ENCODE results near the gene CFAP206.
A peak's percentile ranks its signal among the peaks of the same experiment; 100 is the strongest.

Gene CFAP206, protein sequence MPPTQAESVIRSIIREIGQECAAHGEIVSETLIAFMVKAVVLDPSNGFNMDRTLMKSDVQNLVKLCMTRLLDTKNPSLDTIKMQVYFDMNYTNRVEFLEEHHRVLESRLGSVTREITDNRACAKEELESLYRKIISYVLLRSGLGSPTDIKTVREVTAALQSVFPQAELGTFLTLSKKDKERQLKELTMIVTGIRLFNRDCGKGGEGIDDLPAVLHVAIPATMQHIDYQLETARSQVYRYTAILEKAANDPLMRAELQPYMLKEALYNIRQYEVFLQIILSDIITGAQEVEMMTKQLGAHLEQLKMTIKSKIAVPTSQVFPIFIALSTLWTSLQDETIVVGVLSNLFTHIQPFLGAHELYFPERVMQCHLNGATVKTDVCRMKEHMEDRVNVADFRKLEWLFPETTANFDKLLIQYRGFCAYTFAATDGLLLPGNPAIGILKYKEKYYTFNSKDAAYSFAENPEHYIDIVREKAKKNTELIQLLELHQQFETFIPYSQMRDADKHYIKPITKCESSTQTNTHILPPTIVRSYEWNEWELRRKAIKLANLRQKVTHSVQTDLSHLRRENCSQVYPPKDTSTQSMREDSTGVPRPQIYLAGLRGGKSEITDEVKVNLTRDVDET

DNA sequence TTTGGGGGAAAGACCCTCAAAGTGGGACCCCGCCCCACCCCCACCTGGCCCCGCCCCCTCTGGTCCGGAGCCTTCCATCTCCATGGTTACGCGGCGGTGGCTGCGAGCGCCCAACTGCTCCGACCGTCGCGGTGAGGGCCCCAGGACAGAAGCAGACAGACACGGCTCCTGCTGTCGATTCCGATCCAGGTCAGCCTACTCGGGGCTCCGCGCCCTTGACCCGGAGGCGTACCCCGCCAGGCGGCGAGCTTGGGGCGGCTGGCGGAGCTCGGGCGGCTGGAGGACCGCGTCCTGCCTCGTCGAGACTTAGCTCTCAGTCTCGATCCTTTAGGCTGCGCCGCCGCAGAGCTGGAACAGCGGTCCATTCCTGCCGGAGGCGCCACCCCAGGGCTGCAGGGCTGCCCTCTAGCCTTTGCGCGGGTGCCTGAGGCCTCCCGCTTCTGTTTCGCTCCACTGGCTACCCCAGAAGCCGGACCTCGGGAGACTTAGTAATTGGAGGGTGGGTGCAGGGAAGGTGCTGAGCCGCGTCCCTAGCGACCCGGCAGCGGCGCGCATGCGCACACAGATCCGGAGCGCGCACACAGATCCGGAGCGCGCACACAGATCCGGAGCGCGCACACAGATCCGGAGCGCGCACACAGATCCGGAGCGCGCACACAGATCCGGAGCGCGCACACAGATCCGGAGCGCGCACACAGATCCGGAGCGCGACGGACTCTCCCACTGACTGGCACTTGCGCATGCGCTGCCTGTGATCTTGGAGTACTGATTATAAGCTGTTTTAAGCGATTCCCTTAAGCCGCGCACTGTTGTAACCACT lies at the start of gene CFAP206:
TSS of gene CFAP206 (plus strand) at position 72 of the 820 bp plus-strand sequence. CDS start 1,868 bp downstream, outside the sequence.
- peak; percentile 47 to 56 (median 47) for DNase-seq (ENCODE audit: low read depth in 2 of 3, low spot score in 2 of 3)

DNA sequence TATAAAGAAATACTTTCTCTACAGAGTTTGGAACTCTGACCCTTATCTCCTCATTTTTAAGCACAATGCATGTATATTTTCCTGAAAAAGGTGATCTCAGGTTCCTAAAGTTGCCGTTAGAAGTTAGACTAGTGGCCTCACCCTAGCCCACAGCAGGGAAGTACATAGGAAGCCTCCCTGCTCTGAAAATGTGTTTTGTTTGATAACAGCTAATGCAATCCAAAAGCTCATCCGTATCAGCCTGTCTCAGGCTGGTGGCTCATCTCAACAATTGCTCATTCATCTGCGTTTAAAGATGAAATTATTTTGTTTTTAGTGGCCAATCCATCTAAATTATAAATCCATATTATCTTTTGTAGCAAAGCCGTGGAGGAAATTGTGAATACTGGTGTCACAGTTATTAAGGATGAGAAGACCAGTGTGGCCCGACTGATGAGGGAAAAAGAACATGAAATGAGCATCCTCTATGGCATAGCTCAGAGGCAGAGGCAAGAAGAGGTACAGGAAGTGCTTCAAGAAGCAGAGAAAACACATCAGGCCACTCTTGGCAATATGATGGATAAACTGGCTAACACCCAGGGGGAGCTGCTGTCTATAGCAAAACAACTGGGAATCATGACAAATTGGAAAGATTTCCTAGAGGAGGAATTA lies 43.0 kb upstream of the CFAP206 start:
- no peak for DNase-seq (ENCODE audit: low read depth in 2 of 3, low spot score in 2 of 3)

DNA sequence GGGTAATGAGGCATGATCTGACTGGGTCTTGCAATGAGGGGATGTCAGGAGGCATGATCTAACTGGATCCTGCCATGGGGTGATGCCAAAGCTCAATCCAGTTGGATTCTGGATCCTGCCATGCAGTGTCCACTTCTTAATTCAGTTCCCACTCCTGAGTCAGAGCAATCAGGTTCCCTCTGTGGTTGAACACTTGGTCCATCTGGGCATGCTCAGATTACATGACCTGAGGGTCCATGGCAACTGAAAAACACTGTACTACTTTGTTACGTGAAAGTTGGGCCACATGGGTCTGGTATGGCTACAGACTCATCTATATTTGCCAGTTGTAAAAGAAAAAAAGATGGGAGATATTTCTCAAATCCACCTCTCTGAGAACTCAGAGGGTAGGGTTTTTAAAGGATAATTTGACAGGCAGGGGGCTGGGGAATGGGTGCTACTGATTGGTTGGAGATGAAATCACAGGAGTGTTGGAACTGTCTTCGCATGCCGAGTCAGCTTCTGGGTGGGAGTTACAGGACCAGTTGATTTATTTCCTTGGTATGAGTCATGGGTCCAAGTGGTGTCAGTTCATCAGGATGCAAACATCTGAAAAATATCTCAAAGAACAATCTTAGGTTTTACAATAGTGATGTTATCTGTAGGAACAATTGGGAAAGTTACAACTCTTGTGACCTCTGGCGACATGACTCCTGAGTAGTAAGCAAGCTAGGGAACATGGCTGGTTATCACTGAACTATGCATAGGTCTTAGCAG lies 41.5 kb upstream of the CFAP206 start:
- DNase-seq (ENCODE audit: low read depth in 2 of 3, low spot score in 2 of 3): no peak

DNA sequence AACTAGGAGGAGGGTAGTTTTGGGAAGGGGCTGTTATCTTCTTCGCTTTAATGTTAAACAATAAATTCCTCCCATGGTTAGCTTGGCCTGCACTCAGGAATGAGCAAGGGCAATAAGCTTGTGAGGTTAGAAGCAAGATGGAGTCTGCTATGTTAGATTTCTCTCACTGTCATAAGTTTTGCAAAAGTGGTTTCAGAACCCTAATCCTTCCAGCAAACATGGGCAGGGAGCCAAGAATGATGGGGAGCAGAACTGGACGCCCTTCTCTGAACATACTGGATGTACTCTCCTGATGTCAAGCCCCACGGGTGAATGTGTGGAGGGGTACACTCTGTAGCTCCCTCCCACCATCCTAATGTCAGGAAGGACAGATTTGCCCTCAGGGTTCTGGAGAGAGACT lies 40.9 kb upstream of the CFAP206 start:
- no peak for DNase-seq (ENCODE audit: low read depth in 2 of 3, low spot score in 2 of 3)

DNA sequence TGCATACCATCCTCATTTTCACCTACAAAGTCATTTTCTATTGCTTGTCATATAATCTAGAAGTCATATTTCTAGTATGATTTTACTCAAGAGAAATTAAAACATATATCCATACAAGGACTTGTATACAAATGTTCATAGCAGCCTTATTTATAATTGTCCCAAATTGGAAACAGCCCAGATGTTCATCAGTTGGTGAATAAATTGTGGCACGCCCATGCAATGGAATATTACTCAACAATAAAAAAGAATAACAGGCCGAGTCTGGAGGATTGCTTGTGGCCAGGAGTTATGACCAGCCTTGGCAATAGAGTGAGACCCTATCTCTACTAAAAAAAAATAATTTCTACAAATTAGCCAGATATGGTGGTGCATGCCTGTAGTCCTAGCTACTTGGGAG lies 34.4 kb upstream of the CFAP206 start:
- DNase-seq (ENCODE audit: low read depth in 2 of 3, low spot score in 2 of 3): no peak

DNA sequence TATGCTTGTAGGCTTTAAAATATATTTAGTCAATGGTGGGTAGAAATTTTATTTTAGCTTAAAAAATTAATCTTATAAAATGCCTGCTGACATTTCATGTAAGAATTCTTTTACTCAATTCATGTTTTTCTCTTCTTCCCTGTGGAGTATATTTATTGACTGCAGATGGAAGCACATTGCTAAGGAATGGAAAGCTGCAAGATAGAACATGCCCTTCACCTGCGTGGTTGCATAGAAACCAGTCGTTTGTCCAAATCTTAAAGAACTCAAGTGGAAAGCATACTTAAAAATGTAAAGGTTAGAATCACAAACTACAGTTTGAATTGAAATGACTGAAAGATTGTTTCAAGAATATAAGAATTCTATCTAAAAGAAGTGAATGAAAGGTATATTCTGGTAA lies 32.5 kb upstream of the CFAP206 start:
- no peak for DNase-seq (ENCODE audit: low read depth in 2 of 3, low spot score in 2 of 3)

DNA sequence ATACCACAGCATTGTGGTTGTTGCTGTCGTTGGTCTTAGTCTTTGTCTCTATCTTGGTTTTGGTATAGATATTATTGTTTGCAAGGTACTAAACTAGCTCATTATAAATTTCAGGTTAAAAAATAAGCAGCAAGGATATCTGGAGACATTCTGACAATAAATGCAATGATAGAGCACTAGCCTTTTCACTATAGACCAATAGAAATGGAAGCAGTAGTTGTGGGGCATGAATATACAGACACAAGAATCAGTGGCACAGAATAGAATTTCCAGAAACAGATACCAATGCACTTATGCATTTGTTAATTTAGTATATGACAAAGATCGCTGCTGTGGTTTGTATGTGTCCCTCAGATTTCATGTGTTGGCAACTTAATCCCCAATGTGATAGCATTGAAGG lies 31.1 kb upstream of the CFAP206 start:
- DNase-seq (ENCODE audit: low read depth in 2 of 3, low spot score in 2 of 3): no peak

DNA sequence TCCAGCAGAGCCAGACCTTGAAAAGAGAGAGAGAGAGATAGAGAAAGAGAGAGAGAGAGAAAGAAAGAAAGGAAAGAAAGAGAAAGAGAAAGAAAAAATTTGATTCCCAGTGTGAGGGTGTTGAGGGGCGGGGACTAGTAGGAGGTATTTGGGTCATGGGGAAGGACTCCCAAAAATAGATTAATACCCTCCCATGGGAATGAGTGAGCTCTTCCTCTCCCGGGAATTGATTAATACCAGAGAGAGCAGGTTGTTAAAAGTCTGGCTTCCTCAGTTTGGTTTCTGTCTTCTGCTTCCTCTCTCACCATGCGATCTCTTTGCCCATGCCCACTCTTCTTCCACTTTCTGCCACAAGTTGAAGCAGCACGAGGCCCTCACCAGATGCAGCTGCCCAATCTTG lies 28.8 kb upstream of the CFAP206 start:
- no peak for DNase-seq (ENCODE audit: low read depth in 2 of 3, low spot score in 2 of 3)

DNA sequence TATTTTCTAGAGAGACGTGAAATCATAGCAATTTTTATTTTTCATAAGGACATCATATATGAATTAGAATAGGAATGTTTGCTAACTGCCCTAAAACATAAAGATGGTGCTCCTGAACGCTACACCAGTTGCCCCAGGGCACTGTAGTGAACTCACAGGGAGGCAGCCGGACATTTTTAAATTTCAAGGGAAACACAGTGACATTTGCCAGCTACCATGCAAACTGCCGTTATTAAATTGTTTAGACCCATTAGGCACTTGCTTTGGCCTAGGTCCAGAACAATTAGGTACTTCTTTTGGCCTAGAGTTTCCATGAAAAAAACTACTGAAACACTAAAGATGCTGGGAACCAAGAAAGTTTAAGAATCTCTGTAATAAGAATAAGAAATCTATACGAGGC lies 24.9 kb upstream of the CFAP206 start:
- no peak for DNase-seq (ENCODE audit: low read depth in 2 of 3, low spot score in 2 of 3)

DNA sequence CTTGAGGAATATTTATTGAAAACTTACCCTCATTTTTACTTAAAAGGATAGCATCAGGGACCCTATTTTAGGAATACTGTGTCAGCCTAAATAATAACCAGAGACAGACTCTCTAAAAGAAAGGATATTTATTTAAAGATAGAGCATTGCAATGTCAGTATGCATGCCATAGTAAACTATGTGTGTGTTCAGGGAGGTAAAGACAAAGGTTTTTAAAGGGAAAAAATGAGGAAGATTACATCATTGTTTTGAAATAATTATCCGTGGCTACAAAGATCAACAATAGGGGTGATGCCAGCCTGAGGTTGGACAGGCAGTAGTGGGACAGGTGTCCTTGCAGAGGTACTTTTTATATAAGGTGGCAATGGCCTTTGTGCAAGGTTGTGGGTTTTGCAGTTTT lies 23.7 kb upstream of the CFAP206 start:
- DNase-seq (ENCODE audit: low read depth in 2 of 3, low spot score in 2 of 3): no peak

DNA sequence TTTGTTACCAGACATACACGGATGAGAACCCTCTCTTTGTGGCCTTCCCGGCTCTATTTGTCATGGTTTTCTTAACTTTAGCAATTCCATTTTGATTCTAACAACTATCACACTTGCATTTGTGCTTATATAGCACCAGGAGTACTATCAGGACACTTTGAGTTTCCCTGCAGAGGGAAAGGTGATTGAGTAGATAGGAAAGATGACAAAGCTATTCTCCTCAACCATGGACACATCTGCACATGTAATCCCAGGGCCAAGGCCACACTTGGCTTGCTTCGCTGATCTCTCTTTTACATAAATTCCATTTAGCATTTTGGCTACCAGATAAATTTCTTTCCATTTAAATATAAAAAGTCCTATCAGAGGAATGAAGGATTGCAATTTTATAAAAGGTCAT lies 23.3 kb upstream of the CFAP206 start:
- DNase-seq (ENCODE audit: low read depth in 2 of 3, low spot score in 2 of 3): no peak

DNA sequence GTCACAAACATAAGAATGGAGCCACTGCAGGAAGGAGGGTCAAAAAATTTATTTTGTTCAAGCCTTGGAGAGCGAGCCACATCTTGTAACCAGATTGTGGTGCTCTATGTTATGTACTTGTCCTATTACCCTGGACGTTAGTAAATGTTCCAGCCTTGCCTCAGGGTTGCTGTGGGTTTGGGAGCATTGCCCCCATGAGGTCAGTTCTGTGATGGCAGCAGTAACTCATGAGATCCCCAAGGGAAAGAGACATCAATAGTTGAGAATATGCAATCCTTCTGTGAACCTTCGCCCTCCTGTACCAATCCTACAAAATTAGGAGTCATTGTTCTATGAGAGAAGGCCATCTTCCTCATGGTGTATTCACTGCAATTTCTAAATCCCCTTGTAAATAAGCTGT lies 16.4 kb upstream of the CFAP206 start:
- DNase-seq (ENCODE audit: low read depth in 2 of 3, low spot score in 2 of 3): no peak

DNA sequence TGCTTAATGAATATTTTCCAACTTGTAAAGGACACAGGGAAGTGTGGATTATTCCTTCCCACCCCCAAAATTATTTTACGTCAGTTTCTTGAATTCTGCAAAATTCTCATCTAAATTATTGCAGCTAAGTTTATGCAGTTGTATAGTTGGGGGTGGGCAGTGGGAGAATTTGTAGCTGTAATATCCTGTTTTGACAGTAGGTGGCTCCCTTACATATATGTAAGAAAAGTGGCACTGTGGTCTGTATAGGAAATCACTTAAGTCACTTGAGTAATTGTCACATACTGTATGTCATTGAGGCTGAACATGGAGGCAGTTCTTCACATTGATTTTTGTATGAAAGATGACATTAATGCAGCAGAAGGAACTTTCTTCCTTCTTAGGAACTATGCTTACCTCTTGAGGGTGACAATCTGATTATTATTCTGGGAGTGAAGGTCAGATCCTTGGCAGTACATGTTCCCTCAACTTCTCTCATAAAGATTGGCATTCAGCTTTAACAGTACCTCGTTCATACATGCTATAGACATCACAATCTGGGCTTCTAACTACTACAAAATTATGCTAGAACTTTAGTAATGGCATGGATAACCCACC lies 14.6 kb upstream of the CFAP206 start:
- no peak for DNase-seq (ENCODE audit: low read depth in 2 of 3, low spot score in 2 of 3)

DNA sequence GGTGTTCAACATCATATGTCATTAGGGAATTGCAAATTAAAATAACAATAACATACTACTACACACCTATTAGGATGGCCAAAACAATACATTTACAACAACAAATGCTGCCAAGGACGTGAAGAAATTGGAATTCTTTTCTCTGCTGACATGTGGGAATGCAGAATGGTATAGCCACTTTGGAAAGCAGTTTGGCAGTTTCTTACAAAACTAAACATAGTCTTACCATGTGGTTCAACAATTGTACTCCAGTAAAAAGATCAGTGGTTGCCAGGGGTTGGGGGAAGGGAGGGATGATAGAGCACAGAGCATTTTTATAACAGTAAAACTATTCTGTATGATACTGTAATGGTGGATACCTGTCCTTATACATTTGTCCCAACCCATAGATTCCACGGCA lies 12.3 kb upstream of the CFAP206 start:
- DNase-seq (ENCODE audit: low read depth in 2 of 3, low spot score in 2 of 3): no peak

DNA sequence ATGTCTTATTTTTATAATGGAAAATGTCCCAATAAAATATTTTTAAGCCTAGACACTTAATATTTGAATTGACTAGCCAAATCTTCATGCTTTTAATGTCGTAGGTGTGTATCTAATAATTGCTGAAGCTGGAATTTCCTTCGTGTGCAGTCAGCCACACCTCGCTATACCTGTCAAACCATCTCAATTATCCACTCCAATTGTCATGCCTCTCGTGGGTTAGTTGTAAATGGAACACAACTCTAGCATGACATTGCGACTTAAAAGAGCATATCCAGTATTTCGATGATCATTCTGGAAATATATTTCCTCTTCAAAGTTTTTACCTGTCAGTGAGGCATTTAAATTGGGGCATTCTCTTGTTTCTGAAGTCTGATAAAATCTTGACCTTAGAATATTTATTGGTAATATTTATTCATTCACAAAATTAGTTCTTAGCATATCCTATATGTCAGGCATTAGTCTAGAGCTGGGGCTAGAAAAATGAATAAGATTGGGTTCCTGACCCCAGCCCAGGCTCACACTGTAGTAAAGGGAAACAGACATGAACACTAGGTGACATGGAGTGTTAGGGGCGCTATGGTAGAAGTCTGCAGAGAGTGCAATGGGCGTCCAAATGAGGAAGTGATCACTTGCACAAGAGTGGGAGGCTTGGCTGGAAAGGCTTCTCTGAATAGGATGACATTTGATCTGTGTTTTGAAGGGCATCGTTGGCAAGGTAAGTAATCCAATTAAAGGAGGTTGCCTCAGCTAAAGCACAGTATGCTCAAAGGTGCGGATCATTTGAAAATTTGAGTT lies 11.0 kb upstream of the CFAP206 start:
- no peak for DNase-seq (ENCODE audit: low read depth in 2 of 3, low spot score in 2 of 3)

DNA sequence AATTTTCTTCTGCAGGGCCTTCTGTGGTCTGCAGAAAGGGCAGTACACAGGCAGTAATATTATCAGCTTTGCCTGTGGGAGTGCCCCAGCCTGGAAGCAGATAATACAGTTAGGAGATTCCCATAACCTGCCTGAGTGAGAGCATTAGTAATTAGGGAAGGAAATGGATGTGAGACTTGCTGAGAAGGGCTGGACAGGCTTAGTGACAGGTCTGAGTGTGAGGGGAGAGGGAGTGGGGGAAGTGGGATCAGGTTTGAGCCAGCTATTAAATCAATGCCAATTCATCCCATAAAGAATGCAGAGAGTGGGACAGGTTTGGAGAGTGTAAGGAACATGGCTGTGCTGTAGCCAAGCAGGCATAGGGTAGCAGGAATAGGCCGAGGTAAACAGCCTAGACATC lies 10.1 kb upstream of the CFAP206 start:
- no peak for DNase-seq (ENCODE audit: low read depth in 2 of 3, low spot score in 2 of 3)

DNA sequence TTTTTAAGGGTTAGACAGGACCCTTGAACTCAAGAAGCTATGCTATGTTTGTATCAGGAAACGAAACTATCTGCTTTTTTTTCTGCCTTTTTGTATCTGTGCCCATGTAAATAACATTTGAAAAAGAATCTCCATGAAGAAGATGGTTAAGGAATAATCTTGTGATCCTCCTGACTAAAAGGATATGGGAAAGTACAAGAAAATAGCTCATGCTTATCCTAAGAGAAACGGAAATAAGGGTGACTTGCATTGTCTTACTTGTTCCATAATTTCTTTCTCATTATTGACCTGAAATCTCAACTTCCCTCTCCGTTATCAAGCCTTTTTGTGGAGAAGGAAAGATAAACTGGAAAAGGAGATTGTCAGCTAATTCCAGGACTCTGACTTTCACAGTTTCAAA lies 5.9 kb upstream of the CFAP206 start:
- no peak for DNase-seq (ENCODE audit: low read depth in 2 of 3, low spot score in 2 of 3)

DNA sequence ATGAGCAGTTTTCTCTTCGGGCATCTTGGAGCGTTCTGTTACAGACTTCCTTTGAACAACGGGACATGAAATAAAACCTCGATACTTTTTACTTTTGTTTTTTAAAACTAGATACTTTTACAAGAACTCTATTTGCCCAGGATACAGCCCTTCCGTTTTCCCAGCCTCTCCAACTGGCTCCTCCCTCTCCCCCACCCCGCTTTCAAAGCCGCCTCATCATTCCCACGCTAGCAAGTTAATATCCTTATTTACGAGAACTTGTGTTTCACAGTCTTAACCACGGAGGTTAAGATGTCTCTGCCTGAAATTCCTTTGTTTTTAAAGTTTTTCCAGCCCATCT lies 241 bp upstream of the CFAP206 start:
- DNase-seq (ENCODE audit: low read depth in 2 of 3, low spot score in 2 of 3): no peak

DNA sequence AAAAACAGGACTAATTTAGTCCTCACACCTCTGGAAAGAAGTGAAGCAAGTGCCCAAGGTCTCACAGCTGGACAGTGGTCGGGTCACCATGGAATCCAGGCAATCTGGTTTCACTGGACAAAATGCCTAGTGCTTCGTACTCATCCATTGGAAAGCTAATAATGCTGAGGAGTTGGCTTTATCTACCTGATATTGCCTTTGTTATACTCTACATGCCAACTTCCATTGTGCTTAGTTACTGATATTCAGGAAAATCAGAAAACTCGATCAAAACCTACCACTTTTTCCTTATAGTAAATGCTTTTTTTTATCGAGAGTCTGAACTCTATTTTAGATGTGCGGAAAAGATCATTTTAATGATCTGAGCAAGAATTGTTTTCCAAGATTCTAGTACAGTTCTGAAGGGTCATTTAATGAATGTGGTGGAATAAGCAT lies 966 bp downstream of the CFAP206 start:
- DNase-seq (ENCODE audit: low read depth in 2 of 3, low spot score in 2 of 3): no peak

DNA sequence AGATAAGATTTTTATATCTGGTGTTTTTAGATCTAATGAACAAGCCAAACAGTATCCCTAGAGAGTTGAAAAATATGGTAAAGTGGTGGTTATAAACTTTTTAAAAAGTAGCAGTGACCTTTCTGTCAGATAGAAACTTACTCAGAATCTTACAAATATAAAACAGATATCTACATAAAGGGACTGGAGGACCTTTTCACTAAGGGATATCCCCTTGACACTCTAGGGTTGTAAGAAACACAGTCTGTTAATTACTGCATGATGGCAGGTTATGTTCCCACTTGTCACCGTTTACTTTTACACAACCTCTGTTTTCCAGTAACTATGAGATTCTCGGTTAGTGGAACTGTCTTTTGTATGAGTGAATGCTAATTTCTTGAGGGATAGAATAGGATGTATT lies 11.5 kb downstream of the CFAP206 start:
- no peak for DNase-seq (ENCODE audit: low read depth in 2 of 3, low spot score in 2 of 3)

Data from activated CD8-positive, alpha-beta memory T cell treated with anti-CD3 and anti-CD28 coated beads for 48 hours (primary cell).